HepG2 (cell line): ENCODE data around the gene CYSRT1. TPM values are rescaled to one million over a fixed set of nuclear protein-coding genes. Genes with fewer than 3 reads are reported as not detected.

Experiments
- HMGXB4 ChIP-seq, 2 experiments: sonication (generic) in 1 of 2; formaldehyde crosslinking in 1 of 2; IDR thresholded peaks; 2 replicates each; pipeline versions ENCODE4 v1.4.0 to v1.6.1; 2018 to 2020; ENCODE audit warnings: missing genetic modification reagents in 2 of 2, borderline replicate concordance in 1 of 2, low read depth in 1 of 2, mild to moderate bottlenecking in 1 of 2, missing biosample characterization in 1 of 2
- HOXA3 ChIP-seq: sonication (generic); formaldehyde crosslinking; IDR thresholded peaks from 2 replicates; pipeline ENCODE4 v1.5.0; 2020; ENCODE audit warnings: missing genetic modification reagents
- IRF9 ChIP-seq: sonication (generic); formaldehyde crosslinking; IDR thresholded peaks from 2 replicates; pipeline ENCODE4 v1.8.0; 2022; ENCODE audit warnings: missing genetic modification reagents, mild to moderate bottlenecking, borderline replicate concordance
- KLF11 ChIP-seq: IDR thresholded peaks from 2 replicates; pipeline ENCODE4 v1.6.1; 2016; ENCODE audit warnings: missing compliant biosample characterization
- MTF1 ChIP-seq: sonication (generic); formaldehyde crosslinking; IDR thresholded peaks from 2 replicates; pipeline ENCODE4 v1.5.0; 2020; ENCODE audit warnings: missing genetic modification reagents
- MTF2 ChIP-seq: sonication (generic); formaldehyde crosslinking; IDR thresholded peaks from 2 replicates; pipeline ENCODE4 v1.5.0; 2020; ENCODE audit warnings: missing genetic modification reagents, borderline replicate concordance
- PHF8 ChIP-seq: sonication (generic); formaldehyde crosslinking; IDR thresholded peaks from 2 replicates; pipeline ENCODE4 v1.5.0; 2020; ENCODE audit warnings: missing genetic modification reagents
- SP140L ChIP-seq: sonication (generic); formaldehyde crosslinking; IDR thresholded peaks from 2 replicates; pipeline ENCODE4 v1.4.0; 2020; ENCODE audit warnings: missing genetic modification reagents, borderline replicate concordance
- SRF ChIP-seq: IDR thresholded peaks from 2 replicates; pipeline ENCODE4 v1.6.1; 2011; ENCODE audit warnings: mild to moderate bottlenecking, low read depth, low read length, moderate library complexity
- THAP9 ChIP-seq: sonication (generic); formaldehyde crosslinking; IDR thresholded peaks from 2 replicates; pipeline ENCODE4; 2020; ENCODE audit warnings: missing genetic modification reagents, mild to moderate bottlenecking, borderline replicate concordance
- TRAFD1 ChIP-seq: sonication (generic); formaldehyde crosslinking; IDR thresholded peaks from 2 replicates; pipeline ENCODE4 v1.5.1; 2020; ENCODE audit warnings: missing genetic modification reagents, mild to moderate bottlenecking, borderline replicate concordance
- XRCC5 ChIP-seq: fragments of 200-400 bp; formaldehyde crosslinking; optimal IDR thresholded peaks from 2 replicates; pipeline ENCODE3; 2017; ENCODE audit warnings: mild to moderate bottlenecking, low read length
- ZFP82 ChIP-seq: sonication (generic); formaldehyde crosslinking; IDR thresholded peaks from 2 replicates; pipeline ENCODE4 v1.5.1; 2020; ENCODE audit warnings: mild to moderate bottlenecking, missing genetic modification reagents, borderline replicate concordance
- ZNF256 ChIP-seq: sonication (generic); formaldehyde crosslinking; conservative IDR thresholded peaks from 2 replicates; pipeline ENCODE4 v1.4.0; 2020; ENCODE audit warnings: missing genetic modification reagents
- ZNF337 ChIP-seq: sonication (generic); formaldehyde crosslinking; IDR thresholded peaks from 2 replicates; pipeline ENCODE4 v1.5.1; 2020; ENCODE audit warnings: missing genetic modification reagents, low read depth, mild to moderate bottlenecking, borderline replicate concordance
- ZNF430 ChIP-seq: sonication (generic); formaldehyde crosslinking; IDR thresholded peaks from 2 replicates; pipeline ENCODE4 v1.9.0; 2021; ENCODE audit warnings: mild to moderate bottlenecking, missing genetic modification reagents
- ZNF550 ChIP-seq: sonication (generic); formaldehyde crosslinking; IDR thresholded peaks from 2 replicates; pipeline ENCODE4 v1.4.0; 2020; ENCODE audit warnings: mild to moderate bottlenecking, missing genetic modification reagents, borderline replicate concordance
- ZNF576 ChIP-seq: sonication (generic); formaldehyde crosslinking; IDR thresholded peaks from 2 replicates; pipeline ENCODE4 v1.4.0; 2020; ENCODE audit warnings: mild to moderate bottlenecking, missing genetic modification reagents
- ZNF678 ChIP-seq: sonication (generic); formaldehyde crosslinking; IDR thresholded peaks from 2 replicates; pipeline ENCODE4 v1.4.0; 2020; ENCODE audit warnings: mild to moderate bottlenecking, missing genetic modification reagents
- ZNF713 ChIP-seq: sonication (generic); formaldehyde crosslinking; IDR thresholded peaks from 2 replicates; pipeline ENCODE4 v1.4.0; 2020; ENCODE audit warnings: mild to moderate bottlenecking, missing genetic modification reagents
- ZNF720 ChIP-seq: sonication (generic); formaldehyde crosslinking; IDR thresholded peaks from 2 replicates; pipeline ENCODE4 v1.4.0; 2020; ENCODE audit warnings: missing genetic modification reagents
- polyA plus RNA-seq, 8 experiments: library from polyadenylated mRNA; depleted of rRNA in 3 of 8; stranded (reverse) in 7 of 8; unstranded in 1 of 8; fragments of >200 nt; fragmentation: Illumina TruSeq in 4 of 8; extraction: Trizol in 4 of 8; gene quantifications; 2 replicates each; pipeline versions ENCODE4 v1.2.1 to v1.2.3, GENCODE V29; 2011 to 2016; ENCODE audit warnings: low read depth in 4 of 8, missing spikeins in 1 of 8, mixed read lengths in 1 of 8; ENCODE audit not compliant: insufficient read depth in 1 of 8
- total RNA-seq, 5 experiments: library from RNA; depleted of rRNA; stranded (reverse); fragments of >200 nt; fragmentation: Illumina TruSeq; extraction: Trizol; gene quantifications; 2 replicates each; pipeline ENCODE4 v1.2.3, GENCODE V29; 2016; ENCODE audit warnings: low read depth in 1 of 5

CYSRT1 gene
- total and polyA plus RNA-seq, 2 of the 13 experiments (the other 11 are each of a cell fraction or from before 2014, with no cell fraction given), result 1.5 to 2.1 TPM

GRCh38 chr9:137223078-137223970, 1.6 kb upstream of the CYSRT1 start (continued):
- TF ChIP-seq ZNF256 (CRISPR knock-in tag) (0 out of 2 replicates have a peak, but pooled peaks have one; percentile 28), ZNF720 (CRISPR knock-in tag) (no peak), PHF8 (CRISPR knock-in tag) (peak; percentile 72), HMGXB4 (CRISPR knock-in tag; IDR thresholded peaks at IDR 0.05; ENCODE audit: borderline replicate concordance in 1 of 2, low read depth in 1 of 2) (no peak; a peak in 1 of 4 replicates), THAP9 (CRISPR knock-in tag) (peak; percentile 50; the same call in 1 of the 2 replicates), ZNF678 (CRISPR knock-in tag) (0 out of 2 replicates have a peak, but pooled peaks have one; percentile 49), TRAFD1 (CRISPR knock-in tag) (no peak; the same call in 1 of the 2 replicates), XRCC5 (peak; percentile 34), ZNF713 (CRISPR knock-in tag) (no peak), ZNF550 (CRISPR knock-in tag) (no peak), KLF11 (CRISPR knock-in tag) (no peak), SP140L (CRISPR knock-in tag) (no peak), IRF9 (CRISPR knock-in tag) (peak; percentile 83; the same call in 1 of the 2 replicates), ZNF337 (CRISPR knock-in tag) (no peak), HOXA3 (CRISPR knock-in tag) (peak; percentile 65), ZNF576 (0 out of 2 replicates have a peak, but pooled peaks have one; percentile 21), ZNF430 (CRISPR knock-in tag) (no peak), MTF1 (CRISPR knock-in tag) (no peak), SRF (no peak), ZFP82 (CRISPR knock-in tag) (no peak), MTF2 (CRISPR knock-in tag) (no peak)
